GM15510 (cell line): Measurements from ENCODE around the gene BRIP1.

Experiments
- POLR2A ChIP-seq: IDR thresholded peaks from 3 replicates; pipeline ENCODE4 v1.6.1; 2011; ENCODE audit warnings: borderline replicate concordance; ENCODE audit not compliant: insufficient read length; ENCODE audit errors: extremely low read depth

The BRIP1 gene

GRCh38 chr17:61862975-61863800, at the start of gene BRIP1:
Gene BRIP1, minus strand, starts transcription at chr17:61863528. Its CDS starts 1,989 bp downstream, at chr17:61861539.
- peak; percentile 64 for TF ChIP-seq POLR2A

- no peak for TF ChIP-seq POLR2A
These were observed 45.1 kb upstream of the BRIP1 start for GRCh38 chr17:61908292-61909037.

- TF ChIP-seq POLR2A: no peak
These were observed 44.0 kb upstream of the BRIP1 start for GRCh38 chr17:61907361-61907760.

GRCh38 chr17:61904094-61904710, 40.9 kb upstream of the BRIP1 start:
- TF ChIP-seq POLR2A: no peak

GRCh38 chr17:61903251-61903650, 39.9 kb upstream of the BRIP1 start:
- no peak for TF ChIP-seq POLR2A

- TF ChIP-seq POLR2A: no peak
These were observed 34.3 kb upstream of the BRIP1 start for GRCh38 chr17:61897548-61898180.

- TF ChIP-seq POLR2A: no peak
These were observed 32.1 kb upstream of the BRIP1 start for GRCh38 chr17:61895391-61895790.

- TF ChIP-seq POLR2A: no peak
These were observed 21.5 kb upstream of the BRIP1 start for GRCh38 chr17:61884864-61885263.

GRCh38 chr17:61880589-61881102, 17.3 kb upstream of the BRIP1 start:
- no peak for TF ChIP-seq POLR2A

GRCh38 chr17:61878984-61879612, 15.8 kb upstream of the BRIP1 start:
- no peak for TF ChIP-seq POLR2A

GRCh38 chr17:61878520-61878919, 15.2 kb upstream of the BRIP1 start:
- TF ChIP-seq POLR2A: no peak

GRCh38 chr17:61877837-61878236, 14.5 kb upstream of the BRIP1 start:
- no peak for TF ChIP-seq POLR2A

- TF ChIP-seq POLR2A: no peak
These were observed 12.5 kb upstream of the BRIP1 start for GRCh38 chr17:61875804-61876203.

- no peak for TF ChIP-seq POLR2A
These were observed 12.0 kb upstream of the BRIP1 start for GRCh38 chr17:61875285-61875684.
